ENCODE results near the gene CEP63.

The CEP63 gene

GRCh38 chr3:134468519-134468918, 17.3 kb upstream of the CEP63 start:
- no peak for DNase-seq (ENCODE audit: low read depth)

- DNase-seq (ENCODE audit: low read depth): no peak
Observed at GRCh38 chr3:134471521-134472193, 14.2 kb upstream of the CEP63 start.

DNA sequence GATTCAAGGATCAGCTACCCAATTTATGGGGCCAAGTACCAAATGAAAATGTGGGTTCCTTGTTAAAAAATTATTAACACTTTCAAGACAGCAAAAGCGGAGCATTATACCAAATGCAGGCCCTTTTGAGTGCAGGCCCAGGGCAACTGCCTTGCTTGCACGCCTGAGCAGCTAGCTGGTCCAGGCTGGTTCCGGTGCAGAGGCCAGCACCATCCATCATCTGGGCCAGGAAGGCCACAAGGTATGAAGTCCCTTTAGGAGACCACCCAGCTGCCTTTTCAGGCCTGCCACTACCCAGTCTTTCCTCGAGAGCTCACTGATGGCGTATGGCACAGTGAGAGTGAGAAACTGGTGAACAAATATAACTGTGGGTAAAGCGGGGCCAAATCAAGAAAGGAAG, 13.0 kb upstream of the CEP63 start:
- DNase-seq (ENCODE audit: low read depth): no peak

DNA sequence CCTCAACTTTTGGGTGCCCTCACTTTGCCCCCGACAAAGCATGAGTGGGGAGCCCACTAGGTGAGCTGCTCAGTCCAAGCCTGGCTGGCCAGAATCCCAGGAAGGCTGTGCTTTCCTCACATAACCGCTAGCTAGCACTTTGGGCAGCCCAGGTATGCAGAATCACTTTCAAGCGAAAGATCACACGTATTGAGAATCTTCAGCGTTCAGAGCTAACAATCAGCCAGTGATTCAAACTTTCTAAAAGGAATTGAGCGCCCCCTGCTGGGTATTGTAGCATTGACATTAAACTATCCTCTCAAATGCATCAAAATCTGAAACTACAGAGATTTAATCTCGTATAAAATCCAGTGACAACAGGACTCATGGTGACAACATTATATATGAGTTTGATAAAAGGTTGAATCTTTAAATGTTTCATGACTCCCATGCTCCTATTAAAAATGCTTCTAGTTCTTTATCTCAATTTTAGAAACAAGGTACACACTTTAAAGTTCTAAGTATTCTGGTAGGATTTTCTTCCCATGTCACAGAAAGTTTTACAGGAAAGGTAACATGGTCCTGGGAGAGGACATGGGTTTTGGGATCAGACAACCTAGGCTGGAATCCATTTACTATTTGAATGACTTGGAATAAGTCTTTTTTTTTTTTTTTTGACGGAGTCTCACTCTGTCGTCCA, 11.8 kb upstream of the CEP63 start:
- DNase-seq (ENCODE audit: low read depth): peak; percentile 29

DNA sequence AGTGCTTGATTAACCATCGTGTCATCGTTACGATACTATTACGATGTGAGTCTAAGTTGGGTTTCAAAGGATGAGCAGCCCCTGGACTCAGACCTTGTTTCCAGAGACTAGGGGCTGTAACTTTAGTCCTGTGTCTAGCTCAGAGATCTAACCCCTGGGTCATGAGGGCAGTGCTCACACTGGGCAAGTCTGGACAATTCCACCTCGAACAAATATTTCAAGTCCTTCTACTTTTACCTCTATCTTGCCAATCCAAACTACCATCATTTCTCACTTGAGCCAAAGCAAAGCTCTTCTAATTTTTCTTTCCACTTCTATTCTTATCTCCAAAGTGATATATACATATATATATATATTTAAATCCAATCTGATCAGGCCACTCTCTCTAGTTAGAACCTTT, 10.9 kb upstream of the CEP63 start:
- no peak for DNase-seq (ENCODE audit: low read depth)

DNA sequence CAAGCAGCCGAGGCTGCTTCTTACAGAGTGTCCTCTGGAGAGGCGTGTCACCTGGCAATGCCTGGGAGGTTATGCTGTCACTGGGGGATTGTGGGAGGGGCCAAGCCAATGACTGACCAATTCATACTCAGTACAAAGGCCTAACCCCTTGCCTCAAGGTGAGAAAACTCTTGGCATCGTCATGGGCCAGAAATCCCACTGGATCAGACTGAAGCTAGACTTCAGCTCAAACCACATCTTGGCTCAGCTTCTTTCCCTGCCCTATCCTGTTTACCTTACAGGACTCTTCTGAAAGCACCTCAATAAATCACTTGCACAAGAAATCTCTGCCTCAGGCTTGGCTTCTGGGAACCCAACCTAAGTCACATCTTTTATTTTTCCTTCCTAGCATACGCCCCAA, 9.6 kb upstream of the CEP63 start:
- no peak for DNase-seq (ENCODE audit: low read depth)

DNA sequence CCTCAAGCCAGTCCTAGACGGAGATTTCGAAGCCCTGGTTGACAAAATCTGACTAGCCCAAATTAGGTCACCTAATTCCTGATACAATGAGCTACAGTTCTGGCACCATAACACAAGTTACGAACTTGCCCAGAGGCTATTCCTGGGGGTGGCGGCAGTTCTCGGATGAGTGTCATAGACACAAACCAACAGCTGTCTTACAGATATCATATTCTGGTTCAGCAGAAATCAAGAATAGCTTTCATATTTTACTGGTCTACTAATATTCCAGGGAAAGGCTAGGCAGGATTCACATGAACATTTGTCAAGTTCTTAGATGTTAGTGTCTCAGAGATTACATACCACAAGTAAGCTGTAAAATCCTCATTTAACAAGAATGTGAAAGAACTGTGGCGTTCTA, 8.9 kb upstream of the CEP63 start:
- no peak for DNase-seq (ENCODE audit: low read depth)

GRCh38 chr3:134477938-134478337, 7.9 kb upstream of the CEP63 start:
- DNase-seq (ENCODE audit: low read depth): no peak

- no peak for DNase-seq (ENCODE audit: low read depth)
Observed at GRCh38 chr3:134480546-134480945, 5.3 kb upstream of the CEP63 start.

DNA sequence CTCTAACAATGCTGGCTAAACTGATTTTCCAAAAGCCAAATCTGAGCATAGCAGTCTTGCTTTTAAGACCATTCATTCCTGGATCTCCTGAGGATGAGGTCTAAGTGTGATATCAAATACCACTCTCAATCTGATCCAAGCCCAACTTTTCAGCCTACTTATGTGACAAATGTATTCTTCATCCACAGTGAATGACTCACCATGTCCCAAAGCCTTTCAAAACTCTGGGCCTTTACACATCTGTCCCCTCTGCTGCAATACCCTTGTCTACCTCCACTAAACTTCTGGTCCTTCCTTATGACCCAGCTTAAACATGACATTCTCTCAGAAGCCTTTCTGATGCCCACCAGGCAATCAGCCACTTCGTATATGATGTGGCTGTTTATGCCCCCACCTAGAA, 4.7 kb upstream of the CEP63 start:
- DNase-seq (ENCODE audit: low read depth): no peak

GRCh38 chr3:134482622-134483021, 3.2 kb upstream of the CEP63 start:
- no peak for DNase-seq (ENCODE audit: low read depth)

GRCh38 chr3:134483195-134483900, 2.5 kb upstream of the CEP63 start:
- DNase-seq (ENCODE audit: low read depth): no peak

DNA sequence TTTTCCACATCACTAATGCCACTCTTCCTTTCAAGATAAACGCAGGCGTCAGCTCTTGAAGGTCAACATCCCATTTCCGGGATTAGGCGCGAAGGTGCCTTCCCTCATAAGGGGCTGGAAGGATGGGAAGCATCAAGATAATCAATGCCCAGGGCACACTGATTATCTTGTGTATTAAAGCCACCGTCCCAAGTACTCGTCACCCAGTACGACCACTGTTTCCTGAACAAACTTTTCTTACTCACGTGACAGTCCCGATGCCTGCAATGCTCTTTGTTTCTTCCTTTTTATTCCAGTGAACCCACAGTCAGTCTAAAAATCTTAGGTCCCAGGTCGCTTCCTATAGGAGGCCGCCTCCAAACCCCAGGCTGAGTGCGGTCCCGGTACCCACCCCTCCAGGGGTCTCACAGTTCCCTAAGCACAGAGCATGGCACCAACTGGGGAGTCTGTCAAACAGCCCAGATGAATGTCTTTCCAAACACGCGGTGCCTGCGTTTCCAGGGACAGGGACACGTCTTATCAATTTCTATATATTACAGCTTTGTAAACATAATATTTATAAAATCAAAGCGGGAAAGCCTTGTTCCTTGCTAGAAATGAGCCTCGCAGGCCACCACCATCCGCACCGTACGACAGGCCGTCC, 661 bp upstream of the CEP63 start:
- DNase-seq (ENCODE audit: low read depth): no peak

DNA sequence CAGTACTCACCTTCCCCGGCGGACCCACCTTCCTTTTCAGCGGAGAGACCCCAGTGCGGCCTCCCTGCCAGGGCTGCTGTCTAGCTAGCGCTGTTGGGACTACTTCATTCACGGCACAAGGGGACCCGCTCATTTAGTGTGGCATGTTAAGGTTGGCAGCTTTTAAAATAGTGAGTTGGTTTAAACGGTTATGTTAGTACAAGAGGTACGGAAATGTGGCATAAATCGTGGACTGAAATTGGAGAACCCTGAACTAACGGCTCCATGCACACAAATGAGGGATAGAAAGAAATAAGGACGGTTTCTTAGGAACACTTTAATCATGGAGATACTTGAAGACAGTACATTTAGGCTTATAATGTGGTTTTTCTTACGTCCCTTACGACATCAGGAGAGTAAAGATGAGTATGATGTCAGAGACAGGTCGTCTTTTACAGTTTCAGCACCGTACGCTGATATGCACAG, 752 bp downstream of the CEP63 start:
- DNase-seq (ENCODE audit: low read depth): peak; percentile 5

DNA sequence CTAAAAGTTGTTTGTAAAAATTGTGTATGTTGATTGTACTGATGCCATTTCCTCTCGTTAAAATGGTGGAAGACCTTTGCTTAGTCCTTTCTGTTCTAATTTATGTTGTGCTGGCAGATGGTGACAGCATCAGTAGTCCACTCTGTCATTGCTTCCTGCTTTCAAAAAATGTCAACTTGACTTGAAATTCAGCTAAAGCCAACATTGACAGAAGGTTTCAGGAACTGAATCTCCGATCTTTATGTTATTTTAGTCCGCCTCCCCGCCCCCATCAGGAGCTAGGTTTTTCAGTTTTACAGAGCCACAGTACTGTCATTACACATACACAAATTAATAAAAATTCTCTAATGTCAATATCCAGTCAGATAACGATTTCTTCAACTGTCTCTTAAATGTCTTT, 1.5 kb downstream of the CEP63 start:
- no peak for DNase-seq (ENCODE audit: low read depth)

DNA sequence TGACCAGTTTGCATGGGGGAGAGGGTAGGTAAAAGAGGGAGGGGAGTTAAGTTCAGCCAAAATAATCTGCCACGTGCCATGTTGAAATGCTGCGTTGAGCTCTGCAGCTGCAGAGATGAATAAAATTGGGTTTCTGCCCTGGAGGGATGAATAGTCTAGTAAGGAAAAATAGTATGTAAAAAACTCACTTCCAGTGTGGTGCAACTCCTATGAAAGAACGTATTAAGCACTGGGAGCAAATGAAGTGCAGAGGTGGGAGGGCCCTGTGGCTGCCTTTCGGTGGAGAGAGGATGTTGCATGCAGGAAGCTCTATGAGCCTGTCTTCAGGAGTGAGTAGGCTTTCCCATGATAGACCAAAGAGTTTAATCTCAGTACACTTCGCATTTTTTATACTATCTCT, 8.6 kb downstream of the CEP63 start:
- no peak for DNase-seq (ENCODE audit: low read depth)

DNA sequence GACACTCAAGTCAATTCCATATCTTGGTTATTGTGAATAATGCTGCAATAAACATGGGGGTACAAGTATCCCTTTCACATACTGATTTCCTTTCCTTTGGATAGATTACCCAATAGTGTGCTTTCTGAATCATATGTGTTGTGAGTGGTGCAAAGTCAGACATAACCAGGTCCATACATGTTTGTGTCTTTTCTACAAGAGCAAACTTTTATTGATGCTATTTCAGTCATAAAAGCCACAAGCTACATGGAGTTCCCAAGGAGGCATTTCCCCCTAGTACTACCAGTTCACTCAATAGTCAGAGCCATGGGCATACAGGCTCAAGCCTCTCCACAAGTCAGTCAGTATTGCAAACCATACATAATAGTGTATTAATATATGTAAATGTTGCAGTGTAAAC, 10.1 kb downstream of the CEP63 start:
- no peak for DNase-seq (ENCODE audit: low read depth)

DNA sequence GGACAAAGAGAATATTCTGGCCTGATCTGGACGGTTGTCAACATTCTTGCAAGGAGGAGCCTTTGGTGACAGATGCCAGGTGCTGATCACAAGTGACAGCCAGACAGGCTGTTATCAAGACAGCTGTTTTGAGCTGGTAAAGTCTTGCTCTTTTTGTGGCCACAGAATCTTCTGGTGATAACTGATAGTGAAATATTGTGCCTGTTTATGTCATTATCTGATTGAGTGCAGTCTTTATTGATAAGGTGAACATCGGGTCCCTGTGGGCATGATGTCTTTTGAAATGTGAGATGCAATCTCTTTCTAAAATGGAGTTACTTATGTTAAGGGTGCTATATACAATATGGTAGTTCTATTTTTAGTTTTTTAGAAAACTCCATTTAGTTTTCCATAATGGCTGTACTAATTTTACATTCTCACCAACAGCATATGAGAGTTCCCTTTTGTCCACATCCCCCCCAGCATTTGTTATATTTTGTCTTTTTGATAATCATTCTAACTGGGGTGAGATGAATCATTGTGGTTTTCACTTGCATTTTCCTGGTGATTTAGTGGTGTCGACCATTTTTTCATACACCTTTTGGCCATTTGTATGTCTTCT, 10.7 kb downstream of the CEP63 start:
- no peak for DNase-seq (ENCODE audit: low read depth)

GRCh38 chr3:134503266-134503665, 17.4 kb downstream of the CEP63 start:
- no peak for DNase-seq (ENCODE audit: low read depth)

DNA sequence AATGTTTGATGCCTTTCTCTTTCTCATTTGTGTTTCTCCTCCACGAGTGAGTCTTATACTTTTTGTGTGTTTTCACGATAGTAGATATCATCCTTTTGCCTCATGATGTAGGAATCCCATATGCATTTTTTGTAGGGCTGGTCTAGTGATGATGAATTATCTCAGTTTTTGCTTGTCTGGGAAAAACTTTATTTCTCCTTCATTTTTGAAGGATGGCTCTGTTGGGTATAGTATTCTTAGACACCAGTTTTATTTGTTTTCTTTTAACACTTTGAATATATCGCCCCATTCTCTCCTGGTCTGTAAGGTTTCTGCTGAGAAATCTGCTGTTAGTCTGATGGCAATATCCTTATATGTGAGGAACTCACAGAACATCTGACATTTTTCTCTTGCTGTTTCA, 18.3 kb downstream of the CEP63 start:
- DNase-seq (ENCODE audit: low read depth): no peak

- DNase-seq (ENCODE audit: low read depth): no peak
Observed at GRCh38 chr3:134505485-134505884, 19.6 kb downstream of the CEP63 start.

- DNase-seq (ENCODE audit: low read depth): no peak
Observed at GRCh38 chr3:134511500-134511899, 25.6 kb downstream of the CEP63 start.
